NCI-H2029 (cell line): ENCODE measurements around the gene PDE4DIP.
"Not testable (repeated sequence)": the region's sequence is repeated elsewhere in the genome, so short reads cannot be mapped to it uniquely, and the experiment has no call there.

ENCODE experiments used
- DNase-seq: peaks from one replicate; lab custom pipeline; 2025; lab: John Stamatoyannopoulos, UW

Gene PDE4DIP

DNA sequence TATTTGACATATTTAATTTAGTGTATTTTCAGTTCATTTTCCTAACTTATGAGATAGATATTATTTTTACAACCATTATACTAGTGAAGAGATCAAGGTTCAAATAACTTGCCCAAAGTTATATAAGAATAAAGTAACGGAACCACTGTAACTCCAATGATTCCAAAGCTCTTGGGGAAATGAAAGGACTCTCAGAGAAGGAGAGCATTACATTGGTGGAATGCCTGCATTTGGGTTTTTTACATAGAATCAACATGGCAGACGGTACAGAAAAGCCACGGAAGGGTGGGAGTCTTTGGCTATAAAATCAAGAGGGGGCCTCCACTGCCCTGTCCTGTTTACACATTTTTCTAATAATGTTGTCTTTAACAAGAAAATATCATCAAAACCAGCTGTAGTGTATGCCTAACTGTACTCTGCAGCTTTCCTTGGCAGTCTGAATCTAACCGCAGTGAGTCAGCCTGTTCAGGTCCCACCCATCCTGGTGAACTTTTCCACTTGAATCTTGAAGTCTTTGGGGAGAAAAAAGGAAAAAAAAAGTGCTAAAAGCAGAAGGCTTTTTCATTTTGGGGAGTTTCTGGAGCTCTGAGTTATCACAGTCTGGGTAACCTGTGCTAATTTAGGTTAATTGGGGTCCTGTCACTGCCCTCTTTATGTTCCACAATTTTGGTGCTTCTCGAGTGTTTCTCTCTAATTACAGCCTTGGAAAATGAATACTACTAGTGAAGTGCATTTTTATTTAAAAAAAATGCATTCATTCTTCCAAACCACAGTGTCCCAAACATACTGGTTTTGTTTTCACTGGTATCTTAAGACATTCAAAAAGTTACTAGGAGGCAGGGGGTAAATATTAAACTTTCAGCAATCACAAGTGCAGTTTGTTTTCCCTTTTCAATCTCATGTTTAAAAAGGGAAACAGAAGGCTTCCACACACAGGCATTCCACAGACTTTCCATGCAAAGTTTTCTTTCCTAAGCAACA is 30.5 kb downstream of the PDE4DIP start:
- not testable (repeated sequence) for DNase-seq

DNA sequence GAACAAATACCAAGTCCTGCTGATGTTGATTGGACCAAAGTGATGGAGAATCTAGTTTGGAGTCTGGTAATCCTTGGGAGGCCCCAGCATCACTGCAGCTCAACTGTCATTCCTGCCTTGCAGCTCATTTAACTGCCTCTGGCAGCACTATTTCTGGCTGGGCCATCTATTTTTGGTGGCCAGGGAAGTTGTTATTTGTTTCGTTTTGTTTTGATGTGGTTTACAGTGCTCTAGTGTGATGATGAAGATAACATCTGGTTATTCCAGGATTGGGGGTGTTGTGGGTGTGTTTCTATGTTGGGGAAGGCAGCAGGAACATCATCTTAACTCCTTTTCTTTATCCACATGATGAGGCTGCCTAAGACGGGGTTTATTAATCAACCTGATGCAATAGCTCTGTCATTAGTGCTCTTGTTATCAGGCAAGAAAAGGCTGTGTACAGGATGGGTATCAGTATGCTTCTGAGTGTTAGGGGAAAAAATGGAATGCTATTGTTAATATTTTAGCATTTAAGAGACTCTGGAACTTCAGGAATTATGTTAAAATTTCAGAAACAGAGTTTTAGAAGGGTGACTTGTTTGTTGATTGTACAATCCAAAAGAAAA is 35.7 kb downstream of the PDE4DIP start:
- DNase-seq = not testable (repeated sequence)

DNA sequence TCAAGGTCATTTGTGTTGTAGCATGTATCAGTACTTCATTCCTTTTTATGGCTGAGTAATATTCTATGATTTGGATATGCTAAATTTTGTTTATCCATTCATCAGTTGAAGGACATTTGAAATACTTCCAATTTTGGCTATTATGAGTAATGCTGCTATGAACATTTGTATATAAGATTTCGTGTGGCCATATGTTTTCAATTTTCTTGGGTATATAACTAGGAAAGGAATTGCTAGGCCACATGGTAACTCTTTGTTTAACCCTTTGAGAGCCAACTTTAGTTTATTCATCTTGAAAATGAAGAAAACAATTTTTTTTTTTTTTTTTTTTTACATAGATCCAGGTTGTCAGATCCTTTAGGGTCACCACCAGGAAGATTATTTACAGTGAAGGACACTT is 37.0 kb downstream of the PDE4DIP start:
- DNase-seq = not testable (repeated sequence)

DNA sequence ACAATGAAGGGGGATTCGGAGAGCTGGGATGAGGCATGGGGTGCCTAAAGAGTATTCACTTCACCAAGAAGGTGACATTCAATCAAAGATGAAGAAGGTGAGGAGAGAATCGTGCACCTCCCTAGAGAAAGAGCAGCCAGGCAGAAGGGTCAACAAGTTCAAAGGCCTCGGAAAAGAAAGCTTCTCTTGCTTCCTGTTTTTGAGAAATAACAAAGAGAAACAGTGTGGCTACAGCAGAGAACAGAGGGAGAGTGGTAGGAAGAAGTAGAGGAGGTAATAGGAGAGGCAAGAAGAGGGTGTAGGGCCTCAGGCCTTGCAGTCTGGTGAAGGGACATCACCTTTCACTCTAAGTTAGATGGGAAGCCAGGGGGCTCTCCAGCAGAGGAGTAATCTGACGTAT is 41.0 kb downstream of the PDE4DIP start:
- not testable (repeated sequence) for DNase-seq

DNA sequence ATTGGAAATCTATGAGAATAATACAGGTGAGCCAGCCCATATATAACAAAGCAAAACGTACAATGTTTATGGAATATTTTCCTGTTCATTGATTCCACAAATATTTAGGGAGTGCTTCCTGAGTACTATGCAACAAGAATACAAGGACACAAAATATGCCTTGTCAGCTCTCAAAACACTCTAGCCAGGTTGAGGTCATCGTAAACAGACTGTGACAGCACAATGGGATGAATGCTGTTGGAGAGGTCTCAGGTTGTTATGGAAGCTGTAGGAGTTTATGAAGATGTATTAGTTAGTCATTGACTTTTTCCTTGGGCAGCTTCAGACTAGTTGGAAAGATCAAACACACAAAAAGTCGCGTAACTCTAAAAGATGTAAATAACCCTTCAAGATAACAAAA is 42.1 kb downstream of the PDE4DIP start:
- not testable (repeated sequence) for DNase-seq

DNA sequence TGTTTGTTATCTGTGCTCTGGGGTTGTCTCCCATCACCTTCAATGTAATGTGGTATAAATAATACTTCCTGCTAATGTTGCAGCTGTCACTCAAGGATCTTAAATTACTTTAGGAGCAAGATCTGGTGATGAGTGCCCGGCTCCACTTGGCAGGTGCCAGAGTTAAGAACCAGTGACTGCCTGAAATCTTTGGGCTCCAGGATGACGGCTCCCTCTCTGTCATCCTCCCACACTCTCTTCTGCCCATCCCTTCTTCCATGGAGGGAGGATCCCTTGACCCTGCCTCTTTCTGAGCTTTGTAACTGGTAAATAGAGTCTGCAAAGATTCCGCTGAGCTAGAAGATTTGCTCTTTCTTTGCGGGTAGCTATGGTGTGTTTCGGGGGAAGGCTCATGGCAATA is 44.4 kb downstream of the PDE4DIP start:
- DNase-seq = not testable (repeated sequence)

DNA sequence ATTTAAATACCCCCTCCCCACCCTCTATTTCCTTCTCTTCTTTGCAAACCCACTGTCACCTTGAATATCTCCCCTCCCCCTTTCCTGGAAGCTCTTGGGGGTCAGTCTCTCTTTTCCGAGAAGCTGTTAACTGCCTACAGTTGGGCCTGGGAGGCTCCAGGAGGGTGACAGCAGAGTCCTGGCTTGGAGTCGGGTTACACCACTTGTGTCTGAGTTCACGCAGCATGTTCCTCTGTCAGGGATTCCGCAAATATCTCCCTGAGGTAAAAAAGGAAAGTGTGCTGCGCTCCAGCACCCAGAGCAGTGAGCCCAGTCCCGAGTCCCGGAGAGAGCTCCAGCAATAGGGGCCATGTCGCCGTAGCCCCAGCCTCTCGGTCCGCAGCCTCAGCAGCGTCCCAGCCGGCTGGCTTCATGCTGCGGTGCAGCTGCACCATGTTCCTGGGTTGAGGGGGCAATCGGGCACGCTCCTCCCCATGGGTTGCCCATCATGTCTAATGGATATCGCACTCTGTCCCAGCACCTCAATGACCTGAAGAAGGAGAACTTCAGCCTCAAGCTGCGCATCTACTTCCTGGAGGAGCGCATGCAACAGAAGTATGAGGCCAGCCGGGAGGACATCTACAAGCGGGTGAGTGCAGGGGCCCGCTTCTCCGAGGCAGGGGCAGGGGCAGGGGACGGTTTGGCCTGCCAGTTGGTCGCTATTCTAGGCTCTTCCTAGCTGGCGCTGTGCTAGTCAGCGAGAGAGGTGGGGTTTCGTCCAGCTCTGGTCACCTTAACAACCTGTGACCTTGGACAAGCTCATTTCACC is 45.2 kb downstream of the PDE4DIP start:
- DNase-seq = not testable (repeated sequence)

DNA sequence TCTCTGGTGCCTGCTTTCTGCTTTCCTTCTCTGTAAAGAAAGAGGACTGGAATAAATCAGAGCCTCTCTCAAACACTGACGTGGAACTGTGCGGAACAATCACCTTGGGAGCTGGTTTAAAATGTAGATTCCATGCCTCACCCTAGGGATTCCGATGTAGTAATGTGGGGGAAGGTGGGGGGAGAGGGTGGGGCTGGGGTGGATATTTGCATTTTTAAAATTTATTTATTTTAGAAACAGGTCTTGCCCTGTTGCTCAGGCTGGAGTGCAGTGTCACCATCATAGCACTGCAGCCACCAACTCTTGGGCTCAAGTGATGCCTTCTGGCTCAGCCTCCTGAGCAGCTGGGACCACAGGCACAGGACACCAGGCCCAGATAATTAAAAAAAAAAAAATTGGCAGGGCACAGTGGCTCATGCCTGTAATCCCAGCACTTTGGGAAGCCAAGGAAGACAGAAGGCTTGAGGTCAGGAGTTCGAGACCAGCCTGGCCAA is 45.9 kb downstream of the PDE4DIP start:
- DNase-seq = not testable (repeated sequence)

DNA sequence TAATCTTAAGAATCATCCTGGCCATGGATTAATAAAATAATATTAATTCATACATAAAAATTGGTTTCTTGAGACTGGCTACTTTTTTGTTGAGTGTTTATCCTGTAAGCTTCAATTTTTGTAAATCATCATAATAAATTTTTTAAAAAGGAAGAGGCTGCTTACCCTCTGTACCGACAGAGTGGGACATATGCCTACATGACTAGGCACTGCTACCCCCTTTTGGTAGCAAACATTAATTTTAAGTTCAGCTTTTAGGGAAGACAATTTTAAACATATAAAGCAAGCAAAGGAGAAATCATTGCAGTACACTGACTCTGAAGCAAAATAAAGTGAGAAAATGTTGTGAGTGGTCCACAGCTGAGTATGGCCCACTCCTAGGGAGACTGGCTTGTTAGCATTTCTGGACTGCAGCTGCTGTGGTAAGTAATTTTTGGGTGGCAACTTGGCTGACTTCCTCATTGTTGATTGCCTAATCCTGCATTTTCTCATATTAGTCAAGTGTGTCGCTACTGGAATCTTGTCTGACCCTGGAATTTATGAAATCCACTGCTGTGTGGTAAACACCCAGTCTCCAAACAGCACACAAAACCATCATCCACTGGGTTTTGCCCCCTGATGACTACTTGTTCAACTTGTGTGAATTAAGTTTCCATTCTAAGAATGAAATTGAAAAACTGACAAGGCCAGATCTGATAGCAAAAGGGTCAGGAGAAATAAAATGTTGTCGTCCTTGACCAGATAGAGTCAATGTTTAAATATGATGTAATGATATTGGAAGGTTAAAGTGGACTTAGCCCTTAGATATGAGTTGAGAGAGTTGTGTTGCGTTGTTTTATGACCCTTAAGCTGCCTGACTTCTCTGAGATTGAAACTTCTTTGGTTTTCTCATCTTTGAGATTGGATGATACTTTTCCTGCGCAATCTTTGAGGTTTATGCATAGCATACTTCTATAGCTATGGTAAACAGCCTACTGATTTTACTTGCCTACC is 50.4 kb downstream of the PDE4DIP start:
- not testable (repeated sequence) for DNase-seq

DNA sequence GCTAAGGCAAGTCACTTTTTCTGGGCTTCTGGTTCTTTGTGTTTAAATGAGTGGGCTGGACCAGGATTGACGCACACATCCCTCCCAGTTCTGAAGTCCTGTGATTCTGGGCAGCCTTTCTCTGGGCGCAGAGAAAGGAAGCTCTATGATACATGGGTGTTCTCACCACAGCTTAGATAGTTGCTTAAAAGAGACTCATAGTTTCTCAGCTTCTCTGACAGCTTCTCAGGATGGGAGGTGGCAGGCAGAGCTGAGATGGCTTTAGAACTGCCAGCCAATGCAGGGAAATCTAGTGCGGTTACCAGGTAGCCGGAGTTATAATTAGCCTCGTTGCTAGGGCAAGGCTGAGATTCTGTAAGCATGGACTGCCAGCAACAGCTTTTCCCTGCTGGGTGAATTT is 55.8 kb downstream of the PDE4DIP start:
- not testable (repeated sequence) for DNase-seq

DNA sequence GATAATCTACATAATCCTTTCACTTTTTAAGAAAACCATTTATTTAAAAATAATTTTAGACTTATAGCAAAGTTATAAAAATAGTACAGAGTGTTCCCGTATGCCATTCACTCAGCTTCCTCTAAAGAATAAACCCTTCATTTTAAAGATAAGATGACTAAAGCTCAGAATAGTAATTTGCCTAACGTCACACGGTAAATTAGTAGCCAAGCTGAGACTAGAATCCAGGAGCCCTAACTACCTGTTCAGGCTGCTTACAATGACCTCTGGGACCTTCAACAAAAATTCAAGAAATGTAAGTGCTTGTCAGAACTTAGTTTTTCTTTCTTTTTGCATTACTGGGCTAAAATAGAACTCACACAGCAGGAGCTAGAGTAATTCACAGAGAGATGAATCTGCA is 56.5 kb downstream of the PDE4DIP start:
- DNase-seq = not testable (repeated sequence)

DNA sequence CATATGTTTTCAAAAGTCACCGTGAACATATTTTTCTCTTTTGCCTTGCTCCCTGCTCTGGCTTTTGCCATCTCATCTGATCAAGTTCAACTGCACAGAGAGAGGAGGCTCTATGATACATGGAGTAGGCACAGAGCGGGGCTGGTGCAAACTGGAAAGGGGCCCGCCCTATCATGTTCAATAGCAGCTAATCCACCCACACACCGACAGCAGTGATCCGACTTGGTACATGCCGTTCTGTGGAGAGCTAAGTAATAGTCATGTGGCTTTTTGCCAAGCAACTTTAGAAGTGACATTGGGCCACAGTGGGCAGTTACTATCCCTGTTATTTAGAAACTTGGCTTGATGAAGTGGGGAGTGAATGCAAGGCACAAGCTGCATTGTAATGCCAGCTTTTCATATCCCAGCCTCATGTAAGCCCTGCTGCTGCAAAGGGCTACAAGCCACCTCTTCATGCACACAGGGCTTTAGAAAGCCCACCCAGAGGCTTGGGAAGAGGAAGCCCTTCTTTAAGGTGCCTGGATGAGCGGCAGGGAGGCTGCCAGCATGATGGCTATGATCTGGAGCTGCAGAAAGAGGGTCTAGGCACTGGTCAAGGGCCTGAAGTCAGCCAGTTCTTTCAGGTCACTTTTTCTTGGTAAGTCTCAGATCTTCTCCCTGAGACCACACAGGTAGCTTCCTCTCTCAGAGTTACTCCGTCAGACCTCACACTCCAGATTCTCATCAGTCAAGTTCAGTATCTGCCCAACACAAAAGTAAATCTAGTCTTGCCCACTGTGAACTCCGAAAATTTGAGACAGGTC is 57.1 kb downstream of the PDE4DIP start:
- DNase-seq = not testable (repeated sequence)

DNA sequence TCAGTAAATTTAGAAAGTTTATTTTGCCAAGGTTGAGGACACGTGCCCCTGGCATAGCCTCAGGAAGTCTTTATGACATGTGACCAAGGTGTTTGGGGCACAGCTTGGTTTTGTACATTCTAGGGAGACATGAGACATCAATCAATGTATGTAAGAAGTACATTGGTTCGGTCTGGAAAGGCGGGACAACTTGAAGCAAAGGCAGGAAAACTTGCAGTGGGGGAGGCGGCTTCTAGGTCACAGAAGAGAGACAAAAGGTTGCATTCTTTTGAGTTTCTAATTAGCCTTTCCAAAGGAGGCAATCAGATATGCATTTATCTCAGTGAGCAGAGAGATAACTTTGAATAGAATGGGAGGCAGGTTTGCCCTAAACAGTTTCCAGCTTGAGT is 57.7 kb downstream of the PDE4DIP start:
- DNase-seq = not testable (repeated sequence)

DNA sequence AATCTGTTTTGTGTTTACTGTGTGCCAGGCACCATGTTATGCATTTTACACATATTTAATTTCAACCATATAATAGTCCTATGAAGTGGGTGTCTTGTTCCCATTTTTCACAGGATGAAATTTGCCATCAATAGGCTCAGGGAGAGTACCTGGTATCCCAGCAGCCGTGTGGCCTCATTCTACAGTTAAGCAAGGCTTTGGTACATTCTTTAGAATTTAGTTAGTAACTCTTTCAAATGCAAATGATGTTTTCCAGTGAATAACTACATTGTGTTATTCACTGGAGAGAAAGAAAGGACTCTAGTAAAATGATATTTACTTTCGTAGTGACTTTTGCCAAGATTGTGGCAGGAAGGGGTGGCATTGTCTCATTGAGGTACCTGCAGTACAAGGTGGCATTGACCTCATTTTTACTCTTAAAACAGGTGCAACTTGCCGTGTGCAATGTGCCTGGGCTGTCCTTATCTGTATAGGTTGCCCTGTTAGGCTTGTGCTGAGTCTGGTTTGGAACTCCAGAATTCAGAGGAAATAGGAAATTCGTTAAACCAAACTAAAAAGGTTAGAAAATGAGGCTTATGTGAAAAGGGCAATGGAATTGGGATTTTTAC is 65.1 kb downstream of the PDE4DIP start:
- not testable (repeated sequence) for DNase-seq

DNA sequence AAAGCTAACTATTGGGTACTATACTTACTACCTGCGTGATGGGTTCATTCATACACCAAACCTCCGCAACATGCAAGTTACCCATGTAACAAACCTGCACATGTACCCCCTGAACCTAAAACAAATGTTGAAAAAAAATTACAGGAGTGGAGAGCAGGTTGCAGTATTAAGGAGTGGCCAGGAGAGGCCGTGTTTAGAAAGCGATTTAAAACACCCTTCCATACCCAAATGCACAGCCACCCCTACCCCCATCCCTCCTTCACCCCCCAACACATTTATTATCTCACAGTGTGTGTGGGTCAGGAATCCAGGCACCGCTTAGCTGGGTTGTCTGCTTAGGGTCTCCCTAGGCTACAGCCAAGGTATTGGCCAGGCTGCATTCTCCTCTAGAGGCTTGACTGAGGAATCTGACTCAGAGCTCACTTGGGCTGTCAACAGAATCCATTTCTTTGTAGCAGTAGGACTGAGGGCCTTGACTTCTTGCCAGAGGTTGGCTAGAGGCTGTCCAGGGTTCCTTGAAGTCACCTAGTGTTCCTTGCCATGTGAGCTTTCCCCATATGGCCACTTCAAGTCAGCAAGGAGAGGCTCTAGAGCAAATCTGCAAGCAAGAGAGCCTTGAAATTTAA is 67.2 kb downstream of the PDE4DIP start:
- DNase-seq = not testable (repeated sequence)

DNA sequence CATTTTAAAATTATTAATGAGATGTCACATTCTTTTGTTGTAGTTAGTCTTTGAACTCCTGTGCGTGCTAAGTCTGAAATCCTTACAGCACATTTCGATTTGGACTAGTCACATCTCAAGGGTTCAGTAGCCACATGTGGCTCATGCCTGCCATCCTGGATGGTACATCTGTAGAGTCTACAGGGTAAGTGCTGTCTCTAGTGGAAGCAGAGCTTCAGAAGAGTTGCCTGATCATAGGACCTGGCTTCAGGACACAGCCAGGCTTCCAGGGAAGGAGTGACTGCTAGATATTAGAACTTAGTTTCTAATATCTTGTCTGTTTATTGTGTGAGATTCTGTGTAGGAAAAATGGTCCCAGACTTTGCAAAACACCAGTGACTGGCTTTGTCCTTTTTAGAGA is 72.0 kb downstream of the PDE4DIP start:
- not testable (repeated sequence) for DNase-seq

DNA sequence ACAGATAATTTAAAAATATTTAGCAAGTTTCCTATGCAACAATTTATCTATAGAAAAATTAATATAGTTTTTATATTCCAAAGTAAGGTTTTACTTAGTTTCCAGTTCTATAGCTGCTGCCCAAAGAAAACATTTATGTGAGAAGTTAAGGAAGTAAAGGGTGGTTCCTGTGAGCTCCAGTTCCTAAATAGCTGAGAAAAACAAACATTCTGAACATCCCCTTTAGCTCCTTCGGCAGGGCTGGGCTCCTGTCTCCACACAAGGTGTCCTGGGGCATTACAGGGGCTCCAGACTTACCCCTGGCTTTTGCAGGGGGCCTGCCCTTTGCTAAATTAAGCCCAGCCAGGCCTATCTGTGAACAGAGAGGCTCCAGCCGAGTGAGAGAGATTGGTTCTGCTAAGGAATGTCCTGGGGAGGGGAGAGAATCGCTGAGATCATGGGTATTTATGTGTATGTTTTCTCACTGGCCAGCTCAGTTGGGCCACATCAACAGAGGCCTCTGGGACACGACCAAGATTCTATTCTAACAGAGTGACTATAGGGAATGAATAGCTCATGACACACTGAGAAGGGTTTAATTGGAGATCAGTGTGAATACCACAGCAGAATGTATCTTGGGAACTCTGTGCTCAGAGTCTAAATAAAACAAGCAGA is 72.6 kb downstream of the PDE4DIP start:
- DNase-seq = not testable (repeated sequence)

DNA sequence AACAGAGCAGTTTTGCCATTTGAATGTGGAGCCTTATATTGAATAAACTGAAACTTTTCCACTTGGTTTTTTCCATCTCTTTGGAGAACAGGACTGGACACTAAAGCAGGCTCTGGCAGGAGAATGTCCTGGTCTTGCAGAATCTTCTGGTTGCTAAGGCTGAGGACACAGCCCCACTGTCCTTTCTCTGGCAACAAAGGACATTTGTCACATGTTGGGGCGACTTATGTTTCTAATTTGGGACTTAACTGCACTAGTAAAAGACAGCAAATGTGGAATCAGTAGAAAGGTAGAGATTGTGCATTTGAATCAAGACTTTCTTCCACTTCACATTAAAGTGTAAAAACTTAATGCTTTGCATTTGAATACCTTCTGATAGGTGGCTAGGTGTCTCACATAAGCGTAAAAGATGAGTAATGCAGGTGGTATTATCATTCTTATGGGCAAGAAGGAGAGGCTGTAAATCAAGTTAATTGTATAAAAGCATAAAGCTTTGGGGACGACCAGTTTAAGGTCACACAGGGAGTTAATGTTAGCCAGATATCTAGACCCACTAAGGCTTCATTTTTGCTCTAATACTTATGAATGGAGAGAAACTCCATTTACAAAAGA is 74.7 kb downstream of the PDE4DIP start:
- DNase-seq = not testable (repeated sequence)
